Activated gamma-delta T cell (primary cell): ENCODE results near the gene MGP.

Experiments
- DNase-seq: peaks from one replicate; lab custom pipeline; 2025; lab: John Stamatoyannopoulos, UW

MGP gene

GRCh38 chr12:14903386-14904098 is 17.9 kb upstream of the MGP start:
- DNase-seq, result no peak

GRCh38 chr12:14902465-14902864 is 16.8 kb upstream of the MGP start:
- DNase-seq, result no peak

GRCh38 chr12:14901228-14901562 is 15.5 kb upstream of the MGP start:
- DNase-seq, result no peak

GRCh38 chr12:14900521-14901227 is 15.0 kb upstream of the MGP start:
- DNase-seq, result no peak

GRCh38 chr12:14896521-14897169 is 11.0 kb upstream of the MGP start:
- DNase-seq, result no peak

- DNase-seq, result no peak
These were observed 8.0 kb upstream of the MGP start for GRCh38 chr12:14893506-14894250.

GRCh38 chr12:14892726-14893505 is 7.3 kb upstream of the MGP start:
- DNase-seq, result no peak

GRCh38 chr12:14890701-14891100 is 5.0 kb upstream of the MGP start:
- DNase-seq, result no peak

GRCh38 chr12:14886271-14886670 is 617 bp upstream of the MGP start:
- no peak for DNase-seq

GRCh38 chr12:14884458-14884878 is 1.2 kb downstream of the MGP start:
- no peak for DNase-seq

GRCh38 chr12:14883686-14884085 is 2.0 kb downstream of the MGP start:
- DNase-seq, result no peak

- no peak for DNase-seq
These were observed 4.7 kb downstream of the MGP start for GRCh38 chr12:14880890-14881453.

- no peak for DNase-seq
These were observed 6.3 kb downstream of the MGP start for GRCh38 chr12:14879222-14879933.

GRCh38 chr12:14878488-14878887 is 7.2 kb downstream of the MGP start:
- DNase-seq, result no peak

GRCh38 chr12:14876833-14877232 is 8.8 kb downstream of the MGP start:
- no peak for DNase-seq

- no peak for DNase-seq
These were observed 10.8 kb downstream of the MGP start for GRCh38 chr12:14874882-14875281.

- DNase-seq, result no peak
These were observed 12.0 kb downstream of the MGP start for GRCh38 chr12:14873440-14874185.

GRCh38 chr12:14871886-14872285 is 13.8 kb downstream of the MGP start:
- no peak for DNase-seq

- no peak for DNase-seq
These were observed 14.4 kb downstream of the MGP start for GRCh38 chr12:14871247-14871646.

GRCh38 chr12:14868916-14869506 is 16.6 kb downstream of the MGP start:
- DNase-seq, result no peak
